ENCODE results near the gene AICDA.

DNA sequence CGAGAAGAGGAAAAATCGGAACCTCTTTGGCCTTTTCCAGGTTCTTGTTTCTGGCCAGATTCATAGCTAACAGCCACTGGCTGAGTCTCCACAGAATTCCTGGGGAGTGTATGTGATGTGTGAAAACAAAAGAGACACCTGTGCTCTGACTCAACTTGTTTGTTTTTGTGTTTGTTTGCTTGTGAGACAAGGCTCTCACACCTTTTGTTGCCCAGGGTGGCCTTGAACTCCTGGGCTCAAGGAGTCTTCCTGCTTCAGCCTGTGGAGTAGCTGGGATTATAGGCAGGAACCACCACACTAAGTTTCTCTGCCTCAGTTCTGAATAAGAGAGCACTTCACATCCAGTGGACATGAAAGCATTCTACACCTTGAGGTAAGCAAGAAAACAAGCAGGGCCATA, 27.3 kb upstream of the AICDA start:
- TF ChIP-seq POLR2A (IDR thresholded peaks at IDR 0.05; ENCODE audit: low read depth, low read length) (no peak), POLR2AphosphoS5 (IDR thresholded peaks at IDR 0.05; ENCODE audit: low read depth, low read length) (no peak), SPI1 (IDR thresholded peaks at IDR 0.05; ENCODE audit: low read depth, low read length) (no peak), TAF1 (IDR thresholded peaks at IDR 0.05; ENCODE audit: low read depth, low read length) (no peak), PAX5 (IDR thresholded peaks at IDR 0.05; ENCODE audit: insufficient read depth, low read length, severe bottlenecking) (no peak), POU2F2 (IDR thresholded peaks at IDR 0.05; ENCODE audit: low read depth, low read length) (no peak)
